ENCODE measurements around the gene METTL4.

METTL4 gene

GRCh38 chr18:2515171-2515787 lies 56.0 kb downstream of the METTL4 start:
- TF ChIP-seq GATA2 (IDR thresholded peaks at IDR 0.05; ENCODE audit: low read depth, low read length) (no peak), GATA3 (IDR thresholded peaks at IDR 0.05; ENCODE audit: low read depth, low read length) (no peak)

GRCh38 chr18:2513616-2514015 lies 57.7 kb downstream of the METTL4 start:
- TF ChIP-seq GATA2 (IDR thresholded peaks at IDR 0.05; ENCODE audit: low read depth, low read length) (no peak), GATA3 (IDR thresholded peaks at IDR 0.05; ENCODE audit: low read depth, low read length) (no peak)

GRCh38 chr18:2512059-2512458 lies 59.2 kb downstream of the METTL4 start:
- TF ChIP-seq GATA3 (IDR thresholded peaks at IDR 0.05; ENCODE audit: low read depth, low read length) (no peak), GATA2 (IDR thresholded peaks at IDR 0.05; ENCODE audit: low read depth, low read length) (no peak)

GRCh38 chr18:2511451-2511850 lies 59.9 kb downstream of the METTL4 start:
- TF ChIP-seq GATA2 (IDR thresholded peaks at IDR 0.05; ENCODE audit: low read depth, low read length) = no peak
- TF ChIP-seq GATA3 (IDR thresholded peaks at IDR 0.05; ENCODE audit: low read depth, low read length) = no peak

- TF ChIP-seq GATA3 (IDR thresholded peaks at IDR 0.05; ENCODE audit: low read depth, low read length) (no peak), GATA2 (IDR thresholded peaks at IDR 0.05; ENCODE audit: low read depth, low read length) (no peak)
Measured at GRCh38 chr18:2510416-2510815, 60.9 kb downstream of the METTL4 start.

GRCh38 chr18:2508678-2509077 lies 62.6 kb downstream of the METTL4 start:
- TF ChIP-seq GATA3 (IDR thresholded peaks at IDR 0.05; ENCODE audit: low read depth, low read length) = no peak
- TF ChIP-seq GATA2 (IDR thresholded peaks at IDR 0.05; ENCODE audit: low read depth, low read length) = no peak

GRCh38 chr18:2508155-2508554 lies 63.1 kb downstream of the METTL4 start:
- TF ChIP-seq GATA2 (IDR thresholded peaks at IDR 0.05; ENCODE audit: low read depth, low read length) (no peak), GATA3 (IDR thresholded peaks at IDR 0.05; ENCODE audit: low read depth, low read length) (no peak)

GRCh38 chr18:2504642-2505041 lies 66.7 kb downstream of the METTL4 start:
- TF ChIP-seq GATA3 (IDR thresholded peaks at IDR 0.05; ENCODE audit: low read depth, low read length) = no peak
- TF ChIP-seq GATA2 (IDR thresholded peaks at IDR 0.05; ENCODE audit: low read depth, low read length) = no peak

GRCh38 chr18:2502880-2503279 lies 68.4 kb downstream of the METTL4 start:
- TF ChIP-seq GATA2 (IDR thresholded peaks at IDR 0.05; ENCODE audit: low read depth, low read length) (no peak), GATA3 (IDR thresholded peaks at IDR 0.05; ENCODE audit: low read depth, low read length) (no peak)

- TF ChIP-seq GATA3 (IDR thresholded peaks at IDR 0.05; ENCODE audit: low read depth, low read length) (no peak), GATA2 (IDR thresholded peaks at IDR 0.05; ENCODE audit: low read depth, low read length) (no peak)
Measured at GRCh38 chr18:2502394-2502793, 68.9 kb downstream of the METTL4 start.

GRCh38 chr18:2497797-2498196 lies 73.5 kb downstream of the METTL4 start:
- TF ChIP-seq GATA2 (IDR thresholded peaks at IDR 0.05; ENCODE audit: low read depth, low read length) = no peak
- no peak for TF ChIP-seq GATA3 (IDR thresholded peaks at IDR 0.05; ENCODE audit: low read depth, low read length)

- TF ChIP-seq GATA3 (IDR thresholded peaks at IDR 0.05; ENCODE audit: low read depth, low read length) (no peak), GATA2 (IDR thresholded peaks at IDR 0.05; ENCODE audit: low read depth, low read length) (no peak)
Measured at GRCh38 chr18:2495381-2495780, 75.9 kb downstream of the METTL4 start.

- TF ChIP-seq GATA3 (IDR thresholded peaks at IDR 0.05; ENCODE audit: low read depth, low read length) (no peak), GATA2 (IDR thresholded peaks at IDR 0.05; ENCODE audit: low read depth, low read length) (no peak)
Measured at GRCh38 chr18:2494921-2495320, 76.4 kb downstream of the METTL4 start.
